Inflammatory macrophage treated with lipopolysaccharide for 1 hour (primary cell): Measurements from ENCODE around the gene FOXK1.
A peak's percentile ranks its signal among the peaks of the same experiment; 100 is the strongest.

Experiments
- DNase-seq, 2 donors: peaks; one replicate each; pipeline ENCODE4 v3.0.0-alpha.2; 2020 to 2022

FOXK1 gene

DNA sequence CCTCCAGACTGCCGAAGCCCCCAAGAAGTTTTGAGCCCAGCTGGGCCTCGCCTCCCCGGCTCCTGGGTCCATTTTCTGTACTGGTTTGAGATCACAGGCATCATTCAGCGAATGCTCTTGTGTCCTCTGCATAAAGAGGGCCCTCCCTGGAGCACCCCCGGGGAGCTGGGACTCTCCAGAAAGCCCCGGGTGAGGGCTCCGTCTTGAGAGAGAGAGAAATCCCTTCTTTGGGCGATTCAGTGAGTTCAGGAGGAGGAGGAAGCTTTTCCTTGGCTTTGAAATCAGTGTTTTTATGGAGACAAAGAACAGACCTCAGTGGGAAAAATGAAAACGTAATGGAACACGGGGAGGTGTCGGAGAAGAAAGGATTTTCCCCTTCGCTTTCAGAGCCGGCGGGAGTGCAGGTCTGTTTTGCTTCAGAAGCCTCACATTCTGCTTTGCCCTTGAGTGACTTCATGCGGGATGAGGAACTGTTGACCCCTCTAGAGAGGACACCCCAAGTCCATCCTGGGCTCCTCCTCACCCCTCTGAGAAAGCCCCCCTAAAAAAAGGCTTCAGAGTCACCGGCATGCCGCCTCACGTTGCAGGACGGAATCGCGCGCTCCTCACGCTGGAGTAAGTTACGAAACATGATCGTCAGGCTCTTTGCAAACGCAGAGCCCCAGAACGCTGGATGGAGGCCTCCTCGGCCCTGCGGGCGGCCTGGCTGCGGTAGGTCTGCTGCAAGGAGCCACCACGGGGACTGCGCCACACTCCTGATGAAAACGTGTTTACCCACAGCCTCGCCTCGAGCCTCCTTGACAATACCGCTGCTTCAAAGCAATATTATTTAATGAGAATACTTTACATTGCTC lies 84.8 kb downstream of the FOXK1 start:
- no peak for DNase-seq

DNA sequence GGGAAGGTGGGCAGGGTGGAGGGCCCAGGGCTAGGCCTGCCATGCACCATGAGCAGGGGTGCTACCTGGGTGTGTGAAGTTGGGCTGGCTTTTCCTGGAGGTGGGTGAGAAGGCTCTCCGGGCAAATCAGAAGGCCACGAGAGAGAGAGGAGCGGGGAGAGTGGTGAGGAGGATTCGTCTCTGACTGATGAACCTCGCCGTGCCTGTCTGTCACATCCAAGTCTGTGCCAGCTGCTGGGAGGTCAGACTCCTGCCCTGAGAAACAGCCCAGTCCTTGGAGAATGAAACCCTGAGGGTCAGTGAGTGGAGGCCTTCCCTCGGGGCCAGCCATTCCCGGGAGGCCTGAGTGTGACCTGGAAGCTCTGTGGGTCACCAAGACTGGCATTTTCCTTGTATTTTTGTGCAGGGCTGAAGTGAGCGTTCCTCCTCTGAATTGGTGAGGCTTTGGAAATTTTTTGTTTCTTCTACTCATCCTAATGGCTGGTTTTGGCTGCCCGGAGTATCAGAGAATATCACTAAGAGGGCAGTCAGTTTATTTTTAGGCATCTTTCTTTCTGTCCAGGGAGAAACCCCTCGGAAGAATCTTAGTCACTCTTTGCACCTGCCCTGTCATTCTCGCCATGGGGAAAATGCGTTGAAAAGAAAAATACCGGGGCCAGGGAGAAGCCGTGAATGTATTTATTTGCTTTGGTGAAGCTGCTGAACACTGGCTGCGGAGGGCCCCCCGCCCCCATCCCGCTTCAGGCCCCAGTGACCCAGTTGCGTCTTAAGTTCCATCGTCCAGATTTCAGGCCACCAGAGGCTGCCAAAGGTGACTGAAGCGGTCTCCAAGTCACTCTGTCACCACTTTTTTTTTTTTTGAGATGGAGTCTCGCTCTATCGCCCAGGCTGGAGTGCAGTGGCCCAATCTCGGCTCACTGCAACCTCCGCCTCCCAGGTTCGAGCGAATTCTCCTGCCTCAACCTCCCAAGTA lies 86.8 kb downstream of the FOXK1 start:
- no peak for DNase-seq

DNA sequence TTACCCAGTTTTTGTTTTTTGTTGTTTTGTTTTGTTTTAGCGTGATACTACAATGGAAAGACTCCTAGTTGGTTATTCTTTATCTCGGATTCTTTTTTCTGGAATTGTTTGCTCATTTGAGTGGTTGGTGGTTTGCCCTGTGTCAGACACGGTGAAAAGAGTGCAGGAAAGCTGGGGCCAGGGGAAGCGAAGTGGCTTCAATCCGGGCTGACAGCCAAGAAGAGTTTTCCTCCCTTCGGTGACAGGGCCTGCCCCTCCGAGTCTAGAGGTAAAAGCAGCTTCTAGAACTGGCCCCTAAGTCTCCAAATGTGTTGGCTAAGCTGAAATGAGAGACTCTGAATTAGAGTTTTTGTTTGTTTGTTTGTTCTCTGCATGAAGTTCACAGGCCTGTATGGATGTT lies 87.7 kb downstream of the FOXK1 start:
- no peak for DNase-seq

DNA sequence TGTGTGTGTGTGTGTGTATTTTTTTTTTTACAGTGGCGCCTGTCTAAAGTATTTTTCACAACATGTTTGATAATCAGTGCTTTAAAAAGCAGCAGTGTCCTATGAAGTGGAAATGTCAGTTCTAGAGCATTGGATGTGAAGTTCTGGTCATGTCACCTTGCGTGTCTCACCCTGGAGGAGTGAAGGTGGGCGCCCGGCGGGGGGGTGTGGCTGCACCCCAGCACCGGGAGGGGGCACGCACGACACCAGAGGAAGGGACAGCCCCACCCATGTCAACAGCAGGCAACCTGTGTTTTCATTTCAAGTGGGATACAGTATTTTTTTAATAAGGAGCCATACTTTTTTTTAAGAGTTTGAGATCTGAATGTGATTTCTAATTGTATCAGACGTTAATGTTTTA lies 88.8 kb downstream of the FOXK1 start:
- DNase-seq: no peak

DNA sequence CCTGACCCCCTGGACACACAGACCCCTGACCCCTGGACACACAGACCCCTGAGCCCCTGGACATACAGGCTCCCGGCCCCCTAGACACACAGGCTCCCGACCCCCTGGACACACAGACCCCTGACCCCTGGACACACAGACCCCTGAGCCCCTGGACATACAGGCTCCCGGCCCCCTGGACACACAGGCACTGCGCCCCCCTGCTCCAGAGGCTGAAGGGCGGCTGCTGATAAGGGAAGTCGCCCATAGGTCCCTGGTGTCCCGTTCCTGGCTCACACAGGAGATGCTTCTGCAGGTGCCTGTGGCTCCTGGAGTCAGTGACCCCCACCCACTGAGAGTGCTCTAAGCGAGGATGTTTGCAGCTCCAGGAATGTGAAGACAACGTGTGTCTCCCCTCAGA lies 89.6 kb downstream of the FOXK1 start:
- DNase-seq: no peak

DNA sequence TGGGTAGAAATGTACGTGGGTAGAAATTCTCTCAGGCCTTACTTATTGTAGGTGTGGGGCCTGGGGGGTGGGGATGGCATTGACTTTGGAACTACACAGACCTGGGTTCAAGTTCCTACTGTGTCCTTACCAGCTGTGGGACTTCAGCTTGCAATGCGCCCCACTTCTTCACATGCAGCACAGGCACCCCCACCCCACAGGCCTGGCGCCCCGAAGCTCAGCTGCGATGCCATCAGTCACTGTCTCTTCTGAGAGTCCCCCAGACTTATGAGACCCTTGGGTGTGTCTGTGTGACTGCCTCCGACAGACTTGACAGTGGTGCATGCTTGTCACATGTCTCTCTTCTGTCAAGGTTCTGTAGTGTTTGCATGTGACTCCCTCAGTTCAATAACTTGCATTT lies 90.2 kb downstream of the FOXK1 start:
- no peak for DNase-seq

DNA sequence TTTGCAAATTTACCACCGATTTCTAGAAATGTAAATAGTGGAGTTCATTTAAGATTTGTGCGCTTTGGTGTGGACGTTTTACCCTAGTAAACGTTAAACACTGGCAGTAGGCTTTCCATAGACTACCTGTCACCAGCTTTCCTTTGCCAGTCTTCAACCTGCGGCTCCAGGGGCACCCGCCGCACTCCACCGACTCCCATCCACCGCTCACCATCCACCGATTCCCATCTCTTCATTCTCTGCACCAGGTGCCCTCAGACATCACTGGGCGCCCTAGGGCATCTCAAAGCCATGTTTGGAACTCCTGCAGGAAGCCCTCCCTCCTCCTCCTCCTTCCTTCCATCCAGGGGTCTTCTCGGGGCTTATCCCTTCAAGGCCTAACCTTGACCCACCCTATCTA lies 91.9 kb downstream of the FOXK1 start:
- DNase-seq: no peak

DNA sequence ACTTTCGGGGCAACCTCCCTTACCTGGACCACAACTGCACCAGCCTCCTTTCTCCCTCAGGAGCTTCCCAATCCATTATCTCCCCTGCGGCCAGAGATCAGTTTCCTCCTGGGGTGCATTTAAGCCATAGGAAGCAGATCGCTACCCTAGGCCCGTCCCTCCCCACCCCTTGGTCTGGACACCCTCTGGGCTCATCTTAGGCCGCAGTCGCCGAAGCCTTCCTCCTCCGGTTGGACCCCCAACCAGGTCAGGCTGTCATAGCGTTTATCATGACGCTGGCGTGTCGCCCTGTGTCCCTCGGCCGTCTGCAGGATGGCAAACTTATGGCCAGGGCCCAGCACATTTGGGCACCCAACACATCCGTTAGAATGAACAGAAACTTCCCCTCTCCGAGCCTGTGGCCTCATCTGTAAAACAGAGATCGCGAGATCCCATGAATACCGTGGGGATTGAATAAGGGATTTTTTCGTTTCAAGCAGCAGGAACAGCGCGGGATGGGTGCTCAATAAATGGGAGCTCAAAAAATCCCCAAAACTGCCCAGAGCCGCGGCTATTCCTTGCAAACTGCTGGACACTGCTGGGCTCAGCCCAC lies 92.7 kb downstream of the FOXK1 start:
- peak; percentile 71 to 79 for DNase-seq

DNA sequence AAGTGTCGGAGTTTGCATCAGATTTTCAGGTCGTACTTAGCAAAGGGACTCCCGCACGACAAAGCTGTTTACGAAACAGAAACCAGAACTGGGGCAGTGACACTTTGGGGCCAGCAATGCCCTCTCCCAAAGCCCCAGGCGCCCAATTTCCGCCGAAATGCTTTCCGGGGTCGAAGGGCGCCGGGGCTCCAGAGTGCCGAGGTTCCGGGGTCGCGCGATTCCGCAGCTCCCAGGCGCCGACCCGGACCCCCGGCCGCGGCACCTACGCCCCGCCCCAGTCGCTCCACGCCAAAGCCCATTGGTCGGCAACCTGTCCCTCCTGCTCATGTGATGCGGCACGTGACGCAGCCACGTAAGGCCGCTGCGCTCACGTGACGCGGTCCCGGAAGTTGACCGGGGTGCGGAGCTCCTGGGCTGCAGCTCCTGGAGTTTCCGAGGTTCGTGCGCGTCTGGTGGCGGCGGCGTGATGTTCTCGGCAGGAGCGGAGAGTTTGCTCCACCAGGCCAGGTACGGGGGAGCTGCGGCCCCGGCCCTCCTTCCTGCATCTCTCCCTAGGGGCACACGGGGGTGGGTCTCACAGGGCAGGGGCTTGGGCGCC lies 93.3 kb downstream of the FOXK1 start, which contains the start of gene AP5Z1:
AP5Z1 (plus strand) TSS at position 374 of the 598 bp plus-strand sequence; CDS start at position 467, 93 bp downstream.
- DNase-seq: peak; percentile 93 to 97

DNA sequence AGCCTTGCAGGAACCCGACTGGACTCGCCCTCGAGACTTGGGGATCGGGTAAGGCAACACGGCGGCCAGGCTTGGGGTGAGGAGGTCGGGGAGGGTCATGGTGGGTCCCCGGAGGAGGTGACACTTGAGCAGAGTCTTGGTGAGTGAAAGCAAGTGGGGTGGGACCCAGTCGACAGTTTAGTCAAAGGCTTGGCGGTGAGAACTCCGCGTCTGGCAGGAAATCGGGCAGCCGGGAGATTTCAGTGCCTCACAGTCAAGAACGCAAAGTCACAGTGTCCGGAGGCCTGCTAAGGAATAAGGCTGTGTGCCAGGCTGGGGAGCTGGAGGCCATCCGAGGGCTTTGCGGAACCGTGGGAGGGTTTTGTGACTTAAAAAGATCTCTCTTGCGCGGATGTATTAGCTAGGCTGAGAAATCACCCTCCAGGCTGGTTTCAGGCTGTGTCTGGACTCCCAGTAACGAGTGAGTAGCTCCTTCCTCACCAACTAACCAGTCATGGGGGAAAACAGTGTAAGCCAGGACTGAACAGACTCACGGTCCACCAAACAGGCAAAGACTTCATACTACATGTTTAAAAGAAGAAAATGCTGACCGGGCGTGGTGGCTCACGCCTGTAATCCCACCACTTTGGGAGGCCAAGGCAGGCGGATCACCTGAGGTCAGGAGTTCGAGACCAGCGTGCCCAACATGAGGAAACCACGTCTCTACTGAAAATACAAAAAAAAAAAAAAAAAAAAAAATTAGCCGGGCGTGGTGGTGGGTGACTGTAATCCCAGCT lies 93.9 kb downstream of the FOXK1 start:
- peak; percentile 58 to 68 for DNase-seq

DNA sequence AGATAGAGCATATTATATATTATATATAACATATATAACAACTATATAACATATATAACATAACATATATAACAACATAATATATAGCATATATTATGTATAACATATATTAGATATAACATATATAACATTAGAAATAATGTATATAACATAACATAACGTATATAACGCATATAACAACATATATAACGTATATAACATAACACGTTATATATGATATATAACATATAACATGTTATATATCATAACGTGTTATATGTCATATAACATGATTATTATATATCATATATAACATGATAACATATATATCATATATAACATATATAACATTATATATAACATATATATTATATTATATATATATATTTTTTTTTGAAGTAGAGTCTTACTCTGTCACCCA lies 97.0 kb downstream of the FOXK1 start:
- DNase-seq: no peak

DNA sequence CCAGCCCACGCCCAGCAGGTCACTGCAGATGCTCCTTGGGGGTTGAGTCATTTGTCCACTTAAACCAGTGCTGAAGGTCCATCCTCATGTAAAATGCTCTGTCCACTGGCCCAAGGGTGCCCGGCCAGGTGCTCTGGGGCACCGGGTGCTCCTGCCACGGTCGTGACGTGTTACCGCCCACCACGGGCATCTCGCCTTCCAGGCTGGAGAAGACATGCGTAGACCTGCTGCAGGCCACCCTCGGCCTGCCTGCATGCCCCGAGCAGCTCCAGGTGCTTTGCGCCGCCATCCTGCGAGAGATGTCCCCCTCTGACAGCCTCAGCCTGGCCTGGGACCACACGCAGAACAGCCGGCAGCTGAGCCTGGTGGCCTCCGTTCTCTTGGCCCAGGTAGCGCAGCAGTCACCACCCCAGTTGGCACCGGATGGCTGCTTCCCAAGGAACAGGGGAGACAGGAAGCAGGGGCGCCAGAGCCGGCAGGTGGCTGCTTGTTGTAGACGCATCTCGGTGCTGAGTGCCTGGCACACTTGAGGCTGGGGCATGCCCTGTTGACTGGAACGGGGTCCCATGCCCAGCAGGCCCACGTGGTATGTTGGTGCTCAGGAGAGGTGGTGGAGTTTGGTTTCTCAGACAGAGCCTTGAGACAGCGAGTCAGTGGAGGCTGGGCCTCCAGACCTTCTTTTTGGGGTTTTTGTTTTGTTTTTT lies 99.4 kb downstream of the FOXK1 start:
- no peak for DNase-seq

DNA sequence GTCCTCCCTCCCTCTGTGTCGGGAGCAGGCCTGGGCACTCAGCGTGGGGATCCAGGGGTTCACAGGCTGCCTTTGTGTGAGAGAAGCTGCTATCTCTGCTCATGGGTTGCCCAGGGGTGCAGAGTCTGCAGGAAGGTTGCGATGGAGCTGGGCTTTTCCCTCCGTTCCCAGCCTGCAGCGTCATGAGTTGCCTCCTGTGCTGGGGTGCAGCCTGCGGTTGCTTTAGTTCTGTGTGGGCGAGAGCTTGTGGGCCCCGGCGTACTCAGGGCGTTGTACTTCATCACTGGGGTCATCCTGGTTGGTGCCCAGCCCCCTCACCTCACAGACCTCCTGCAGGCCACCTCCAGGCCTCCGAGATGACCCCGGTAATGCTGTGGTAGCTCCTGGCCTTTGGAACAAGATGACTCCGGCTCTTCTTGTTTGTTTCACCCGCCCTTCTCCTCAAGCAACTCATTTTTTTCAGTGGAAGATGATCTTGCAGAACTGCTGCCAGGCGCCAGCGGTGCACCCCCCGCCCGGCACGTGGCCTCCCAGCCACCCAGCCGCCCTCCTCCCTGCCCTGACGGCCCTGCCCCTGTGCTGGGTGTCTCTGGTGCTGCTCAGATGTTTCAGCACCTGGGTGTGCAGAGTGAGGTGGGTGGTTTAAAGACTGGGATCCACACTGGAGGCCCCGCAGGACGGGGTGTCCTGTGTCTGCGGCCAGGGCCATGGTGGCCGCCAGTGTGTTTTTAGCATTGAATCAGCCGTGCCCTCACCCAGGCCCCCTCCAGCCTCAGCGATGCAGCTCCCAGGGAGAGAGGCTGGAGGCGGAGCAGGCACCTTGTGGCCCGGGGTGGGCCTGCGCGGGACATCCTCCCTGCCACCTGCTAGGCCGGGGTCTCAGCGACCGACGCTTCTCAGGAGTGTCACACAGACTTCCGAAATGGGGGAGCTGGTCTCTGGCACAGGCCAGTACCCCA lies 100.5 kb downstream of the FOXK1 start:
- DNase-seq: no peak

DNA sequence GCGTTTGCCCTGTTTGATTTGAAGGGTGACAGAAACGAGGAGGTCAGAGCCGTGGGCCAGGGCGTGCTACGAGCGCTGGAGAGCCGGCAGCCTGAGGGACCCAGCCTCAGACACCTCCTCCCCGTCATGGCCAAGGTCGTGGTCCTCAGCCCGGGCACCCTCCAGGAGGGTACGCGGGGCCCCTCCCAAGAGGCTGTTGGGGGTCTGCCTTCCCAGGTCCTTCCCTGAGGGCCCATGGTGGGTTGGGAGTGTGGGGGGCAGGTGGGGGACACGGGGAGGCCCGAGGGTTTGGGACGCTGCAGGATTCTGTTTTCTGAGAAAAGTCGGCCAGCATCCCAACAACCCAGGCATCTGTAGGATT lies 101.2 kb downstream of the FOXK1 start:
- no peak for DNase-seq

DNA sequence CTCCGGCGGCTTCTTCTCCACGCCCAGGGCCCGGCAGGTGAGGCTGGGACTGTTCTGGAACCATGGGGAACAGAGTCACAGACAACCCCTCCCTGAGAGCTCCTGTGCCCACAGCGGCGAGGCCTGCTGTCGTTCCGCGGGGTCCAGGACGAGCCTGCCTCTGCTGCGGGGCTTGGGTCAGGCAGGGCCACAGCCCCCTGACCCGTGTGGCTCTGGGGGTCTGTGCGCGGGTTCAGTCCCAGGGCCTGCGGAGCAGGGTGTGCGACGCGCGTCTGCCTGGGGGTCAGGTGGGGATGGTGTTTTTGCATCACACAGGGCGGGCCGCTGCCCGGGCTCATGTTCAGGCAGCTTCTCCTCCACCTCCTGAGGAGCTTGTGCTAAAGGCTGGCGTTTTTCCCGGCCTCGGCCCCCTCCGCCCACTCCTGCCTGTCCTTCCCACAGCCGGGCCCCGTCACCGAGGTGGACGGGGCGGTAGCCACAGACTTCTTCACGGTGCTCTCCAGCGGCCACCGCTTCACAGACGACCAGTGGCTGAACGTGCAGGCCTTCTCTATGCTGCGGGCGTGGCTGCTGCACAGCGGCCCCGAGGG lies 101.8 kb downstream of the FOXK1 start:
- no peak for DNase-seq

DNA sequence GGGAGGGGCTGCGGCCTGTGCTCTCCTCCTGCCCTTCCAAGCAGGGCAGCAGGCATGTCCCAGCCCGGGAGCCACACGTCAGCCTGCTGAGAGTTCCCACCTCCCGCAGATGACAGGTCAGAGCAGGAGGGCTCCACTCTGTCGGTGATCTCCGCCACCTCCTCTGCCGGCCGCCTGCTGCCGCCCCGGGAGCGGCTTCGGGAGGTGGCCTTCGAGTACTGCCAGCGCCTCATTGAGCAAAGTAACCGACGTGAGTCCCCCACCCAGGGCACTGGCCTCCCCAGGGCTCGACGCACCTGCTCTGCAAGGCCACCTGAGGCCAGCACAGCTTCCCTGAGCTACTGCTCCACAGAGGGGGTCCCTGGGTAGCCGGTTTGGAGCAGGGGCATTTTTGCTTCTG lies 102.7 kb downstream of the FOXK1 start:
- no peak for DNase-seq

DNA sequence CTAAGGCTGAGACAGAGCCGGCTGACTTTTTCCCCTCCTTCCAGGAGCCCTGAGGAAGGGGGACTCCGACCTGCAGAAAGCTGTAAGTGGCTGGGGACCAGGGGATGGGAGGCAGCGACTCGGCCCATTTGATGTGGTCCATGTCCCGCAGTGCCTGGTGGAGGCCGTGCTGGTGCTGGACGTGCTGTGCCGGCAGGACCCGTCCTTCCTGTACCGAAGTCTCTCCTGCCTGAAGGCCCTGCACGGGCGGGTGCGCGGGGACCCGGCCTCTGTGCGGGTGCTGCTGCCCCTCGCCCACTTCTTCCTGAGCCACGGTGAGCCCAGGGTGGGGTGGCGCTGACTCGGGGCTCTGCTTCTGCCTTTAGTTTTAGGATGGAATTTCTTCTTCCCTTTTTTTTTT lies 103.3 kb downstream of the FOXK1 start:
- no peak for DNase-seq

DNA sequence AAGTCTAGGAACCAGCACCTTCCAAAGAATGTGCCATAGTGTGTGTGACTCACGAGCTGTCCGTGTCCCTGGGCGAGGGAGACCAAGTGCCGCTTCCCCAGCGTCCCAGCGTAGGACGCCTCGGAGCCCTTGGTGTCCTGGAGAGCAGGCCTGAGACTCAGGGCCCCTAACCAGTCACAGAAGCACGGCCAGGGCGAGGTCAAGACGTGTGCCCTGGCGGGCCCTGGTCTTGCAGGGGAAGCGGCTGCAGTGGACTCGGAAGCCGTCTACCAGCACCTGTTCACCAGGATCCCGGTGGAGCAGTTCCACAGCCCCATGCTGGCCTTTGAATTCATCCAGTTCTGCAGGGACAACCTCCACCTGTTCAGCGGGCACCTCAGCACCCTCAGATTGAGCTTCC lies 103.9 kb downstream of the FOXK1 start:
- no peak for DNase-seq

DNA sequence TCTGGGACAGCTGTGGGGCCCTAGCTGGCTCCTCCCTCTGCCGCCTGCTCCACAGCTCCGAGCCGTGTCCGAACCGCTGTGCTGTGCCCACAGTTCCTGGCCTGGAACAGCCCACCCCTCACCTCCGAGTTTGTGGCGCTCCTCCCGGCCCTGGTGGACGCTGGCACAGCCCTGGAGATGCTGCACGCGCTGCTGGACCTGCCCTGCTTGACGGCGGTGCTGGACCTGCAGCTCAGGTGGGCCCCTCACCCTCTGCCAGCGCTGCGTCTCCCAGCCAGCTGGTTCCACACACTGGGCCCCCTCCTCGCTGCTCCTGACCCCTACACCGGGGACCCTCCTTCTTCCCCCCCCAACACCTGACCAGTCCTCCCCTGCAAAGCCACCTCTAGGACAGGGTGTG lies 105.4 kb downstream of the FOXK1 start:
- no peak for DNase-seq
